IMR-90 (cell line): Measurements from ENCODE around the gene MS4A6E. TPM values are rescaled to one million over a fixed set of nuclear protein-coding genes. Genes with fewer than 3 reads are reported as not detected.

Source experiments
- ATAC-seq: fragments of 200-7000 bp; cut with Tn5 transposase; 2 replicates; pipeline ENCODE4 v1.9.1; 2020; ENCODE audit warnings: low read depth, mild to moderate bottlenecking, moderate library complexity
- BruUV-seq: library from RNA; stranded (reverse); fragments of 400-500 nt; replicated peaks from 2 replicates; lab custom pipeline; 2021; lab: Mats Ljungman, UMichigan
- CTCF ChIA-PET: fragments of 300-600 bp; formaldehyde crosslinking; extraction: SDS; loops from one replicate; lab custom pipeline; 2021; ENCODE audit warnings: antibody characterized with exemption; lab: Yijun Ruan, JAX
- POLR2A ChIA-PET: fragments of 300-600 bp; sonication (Branson Sonifier 250); formaldehyde crosslinking; loops from one replicate; lab custom pipeline; 2022; ENCODE audit warnings: antibody characterized with exemption; ENCODE audit not compliant: unreplicated experiment; lab: Charles Lee
- DNase-seq: peaks from one replicate; pipeline ENCODE4 v3.0.0; 2013
- H2AFZ ChIP-seq: replicated peaks from 2 replicates; pipeline ENCODE3; 2013; ENCODE audit warnings: low read length, mild to moderate bottlenecking; ENCODE audit not compliant: poor library complexity
- H2AK5ac ChIP-seq: 2 replicates; pipeline ENCODE4 v1.6.1; 2013; ENCODE audit warnings: low read depth, low read length, inconsistent platforms
- H2AK9ac ChIP-seq: replicated peaks from 2 replicates; pipeline ENCODE3; 2013; ENCODE audit warnings: mild to moderate bottlenecking, low read depth, low read length, moderate library complexity; ENCODE audit not compliant: poor library complexity
- H2BK120ac ChIP-seq: 2 replicates; pipeline ENCODE4 v1.6.1; 2013; ENCODE audit warnings: low read depth, low read length, inconsistent platforms
- H2BK15ac ChIP-seq: 3 replicates; pipeline ENCODE4 v1.6.1; 2013; ENCODE audit warnings: low read depth, low read length, inconsistent platforms
- H2BK20ac ChIP-seq: 2 replicates; pipeline ENCODE4 v1.6.1; 2013; ENCODE audit warnings: low read depth, mild to moderate bottlenecking, inconsistent platforms, low read length, moderate library complexity
- H2BK5ac ChIP-seq: 2 replicates; pipeline ENCODE4 v1.6.1; 2013; ENCODE audit warnings: mild to moderate bottlenecking, low read depth, low read length, inconsistent platforms; ENCODE audit not compliant: poor library complexity, severe bottlenecking
- H3K14ac ChIP-seq: replicated peaks from 2 replicates; pipeline ENCODE4 v1.6.1; 2013; ENCODE audit warnings: low read depth, low read length, inconsistent platforms
- H3K18ac ChIP-seq: 2 replicates; pipeline ENCODE4 v1.6.1; 2013; ENCODE audit warnings: low read depth, low read length, control low read depth
- H3K23ac ChIP-seq: 2 replicates; pipeline ENCODE4 v1.6.1; 2013; ENCODE audit warnings: low read depth, low read length, inconsistent platforms
- H3K27ac ChIP-seq: 2 replicates; pipeline ENCODE4 v1.5.1; 2013; ENCODE audit warnings: mild to moderate bottlenecking, control low read depth, low read length; ENCODE audit not compliant: insufficient read depth
- H3K27me3 ChIP-seq: 2 replicates; pipeline ENCODE4 v1.6.1; 2013; ENCODE audit warnings: low read length; ENCODE audit not compliant: control insufficient read depth, insufficient read depth
- H3K36me3 ChIP-seq: 2 replicates; pipeline ENCODE4 v1.6.1; 2013; ENCODE audit warnings: low read length, mixed read lengths; ENCODE audit not compliant: control insufficient read depth, insufficient read depth
- H3K4ac ChIP-seq: 2 replicates; pipeline ENCODE4 v1.6.1; 2013; ENCODE audit warnings: low read depth, low read length, inconsistent platforms
- H3K4me1 ChIP-seq: 2 replicates; pipeline ENCODE4 v1.6.1; 2013; ENCODE audit warnings: low read length, mixed read lengths; ENCODE audit not compliant: control insufficient read depth, insufficient read depth
- H3K4me2 ChIP-seq: 2 replicates; pipeline ENCODE4 v1.6.1; 2013; ENCODE audit warnings: low read depth, mild to moderate bottlenecking, control low read depth, low read length, moderate library complexity
- H3K4me3 ChIP-seq: 2 replicates; pipeline ENCODE4 v1.5.1; 2013; ENCODE audit warnings: low read depth, mild to moderate bottlenecking, control low read depth, low read length, moderate library complexity; ENCODE audit not compliant: insufficient read depth
- H3K56ac ChIP-seq: 2 replicates; pipeline ENCODE4 v1.6.1; 2013; ENCODE audit warnings: low read length, inconsistent platforms; ENCODE audit not compliant: insufficient read depth; ENCODE audit errors: extremely low read depth
- H3K79me1 ChIP-seq, 2 experiments: 2 replicates each; pipeline ENCODE4 v1.6.1; 2013; ENCODE audit warnings: low read length in 2 of 2, inconsistent platforms in 1 of 2, low read depth in 1 of 2
- H3K9ac ChIP-seq: 2 replicates; pipeline ENCODE4 v1.6.1; 2013; ENCODE audit warnings: low read depth, low read length, control low read depth
- H3K9me1 ChIP-seq: 2 replicates; pipeline ENCODE4 v1.6.1; 2013; ENCODE audit warnings: low read length, inconsistent platforms; ENCODE audit not compliant: insufficient read depth
- H3K9me3 ChIP-seq: 2 replicates; pipeline ENCODE4 v1.6.1; 2013; ENCODE audit warnings: low read length; ENCODE audit not compliant: control insufficient read depth, insufficient read depth
- H4K20me1 ChIP-seq: 2 replicates; pipeline ENCODE4 v1.6.1; 2013; ENCODE audit warnings: low read length, inconsistent platforms; ENCODE audit not compliant: insufficient read depth
- H4K5ac ChIP-seq: 2 replicates; pipeline ENCODE4 v1.6.1; 2013; ENCODE audit warnings: mild to moderate bottlenecking, low read depth, low read length, control low read depth
- H4K8ac ChIP-seq, 2 experiments: 2 replicates each; pipeline ENCODE4 v1.6.1; 2013; ENCODE audit warnings: low read depth in 2 of 2, low read length in 2 of 2, control low read depth in 1 of 2, inconsistent platforms in 1 of 2
- H4K91ac ChIP-seq: 2 replicates; pipeline ENCODE4 v1.6.1; 2013; ENCODE audit warnings: low read depth, low read length, inconsistent platforms; ENCODE audit not compliant: insufficient read depth
- BHLHE40 ChIP-seq: fragments of 150-350 bp; IDR thresholded peaks from 2 replicates; pipeline ENCODE4 v1.6.1; 2016; ENCODE audit warnings: mild to moderate bottlenecking, low read depth, low read length
- CEBPB ChIP-seq: IDR thresholded peaks from 2 replicates; pipeline ENCODE4 v1.6.1; 2012; ENCODE audit warnings: low read depth, low read length, improper control_type of control experiment
- dilution Hi-C: fragments of 300-500 bp; cut with HindIII; formaldehyde crosslinking; loops from one replicate; pipeline ENCODE4 v1.14.3; 2018; ENCODE audit warnings: low sequenced_read_pairs; ENCODE audit not compliant: unreplicated experiment
- in situ Hi-C: fragments of 300-500 bp; cut with MboI; formaldehyde crosslinking; loops from 3 replicates; pipeline ENCODE4 v1.14.3; 2019; ENCODE audit warnings: low sequenced_read_pairs, inconsistent platforms, mixed read lengths
- intact Hi-C: fragments of 100-400 bp; cut with micrococcal nuclease; formaldehyde crosslinking; loops from 2 replicates; pipeline ENCODE4 v1.10.0; 2022
- polyA plus RNA-seq, 3 experiments: library from polyadenylated mRNA; depleted of rRNA; stranded (reverse); fragments of >200 nt; gene quantifications; 2 replicates each; pipeline ENCODE4 v1.2.3, GENCODE V29; 2012; ENCODE audit warnings: low replicate concordance in 1 of 3
- total RNA-seq: library from RNA; depleted of rRNA; stranded (reverse); fragments of >200 nt; gene quantifications from 2 replicates; pipeline ENCODE4 v1.2.3, GENCODE V29; 2012
- TF ChIP-seq, protein P1 (sequence below): conservative IDR thresholded peaks from 2 replicates; pipeline ENCODE4 v1.5.1; 2012; ENCODE audit warnings: mild to moderate bottlenecking, low read depth, low read length, improper control_type of control experiment

The MS4A6E gene
- total and polyA plus RNA-seq, 2 of the 4 experiments (the other 2 are of a cell fraction), result not detected

DNA sequence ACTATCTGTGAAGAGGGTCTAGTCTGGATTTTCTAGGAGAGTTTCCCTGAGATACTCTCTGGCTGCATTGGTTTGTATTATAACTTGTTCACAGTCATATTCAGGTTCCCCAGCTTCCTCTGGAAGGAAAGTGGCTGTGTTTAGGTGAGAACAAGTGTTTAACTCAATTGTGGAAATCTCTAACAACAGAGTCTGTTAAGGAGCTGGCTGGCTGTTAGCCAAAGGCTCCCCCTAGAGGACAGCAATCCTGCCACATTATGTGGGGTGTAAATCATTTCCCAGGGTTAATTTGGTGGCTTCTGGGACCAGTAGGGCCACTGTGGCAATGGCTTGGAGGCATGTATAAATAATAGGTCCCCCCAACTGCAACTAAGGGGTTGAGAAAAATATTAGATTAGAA, 18.4 kb downstream of the MS4A6E start:
- Histone ChIP-seq H2BK15ac (no peak overlapping the region), H3K56ac (no peak overlapping the region), H2AFZ (no peak overlapping the region), H3K4me1 (no peaks in the 10 kb centered on the region), H3K36me3 (no peaks in the 10 kb centered on the region), H3K4ac (no peak overlapping the region), H3K9me1 (no peaks in the 10 kb centered on the region), H3K79me1 (no peaks in the 10 kb centered on the region), H3K27ac (no peak overlapping the region), H3K9me3 (peaks cover 4% of the 10 kb centered on the region; the same call in 1 of the 2 replicates), H3K23ac (no peak overlapping the region), H4K5ac (no peak overlapping the region), H3K27me3 (no peaks in the 10 kb centered on the region), H2AK9ac (no peak overlapping the region), H4K91ac (no peak overlapping the region), H2AK5ac (no peak overlapping the region), H3K14ac (no peak overlapping the region), H3K18ac (no peak overlapping the region), H3K9ac (no peak overlapping the region), H4K20me1 (no peaks in the 10 kb centered on the region), H2BK5ac (no peak overlapping the region), H3K4me2 (no peak overlapping the region), H4K8ac (no peak overlapping the region), H2BK20ac (no peak overlapping the region), H2BK120ac (no peak overlapping the region), H3K4me3 (no peak overlapping the region)
- dilution Hi-C loops (no loop called here), intact Hi-C loops (no loop called here), in situ Hi-C loops (no loop called here)
- POLR2A ChIA-PET, result no interaction called here
- no peak for TF ChIP-seq CEBPB
- no peak for TF ChIP-seq BHLHE40
- TF ChIP-seq, protein P1, sequence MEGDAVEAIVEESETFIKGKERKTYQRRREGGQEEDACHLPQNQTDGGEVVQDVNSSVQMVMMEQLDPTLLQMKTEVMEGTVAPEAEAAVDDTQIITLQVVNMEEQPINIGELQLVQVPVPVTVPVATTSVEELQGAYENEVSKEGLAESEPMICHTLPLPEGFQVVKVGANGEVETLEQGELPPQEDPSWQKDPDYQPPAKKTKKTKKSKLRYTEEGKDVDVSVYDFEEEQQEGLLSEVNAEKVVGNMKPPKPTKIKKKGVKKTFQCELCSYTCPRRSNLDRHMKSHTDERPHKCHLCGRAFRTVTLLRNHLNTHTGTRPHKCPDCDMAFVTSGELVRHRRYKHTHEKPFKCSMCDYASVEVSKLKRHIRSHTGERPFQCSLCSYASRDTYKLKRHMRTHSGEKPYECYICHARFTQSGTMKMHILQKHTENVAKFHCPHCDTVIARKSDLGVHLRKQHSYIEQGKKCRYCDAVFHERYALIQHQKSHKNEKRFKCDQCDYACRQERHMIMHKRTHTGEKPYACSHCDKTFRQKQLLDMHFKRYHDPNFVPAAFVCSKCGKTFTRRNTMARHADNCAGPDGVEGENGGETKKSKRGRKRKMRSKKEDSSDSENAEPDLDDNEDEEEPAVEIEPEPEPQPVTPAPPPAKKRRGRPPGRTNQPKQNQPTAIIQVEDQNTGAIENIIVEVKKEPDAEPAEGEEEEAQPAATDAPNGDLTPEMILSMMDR, result peak; percentile 26; the same call in 1 of the 2 replicates
- DNase-seq (no peak), ATAC-seq (no peak)
- CTCF ChIA-PET, result no interaction called here
- no TSS peak for BruUV-seq
